GM10248 (cell line): Measurements from ENCODE around the gene SORCS3.

Experiments used
- CTCF ChIA-PET: fragments of 300-600 bp; sonication (Branson Sonifier 250); formaldehyde crosslinking; extraction: SDS; loops from one replicate; lab custom pipeline; 2021; ENCODE audit warnings: antibody characterized with exemption; lab: Yijun Ruan, JAX
- POLR2A ChIA-PET: fragments of 350-650 bp; sonication (Branson Sonifier 250); formaldehyde crosslinking; extraction: SDS; loops from one replicate; lab custom pipeline; 2020; ENCODE audit warnings: antibody characterized with exemption; lab: Yijun Ruan, JAX
- DNase-seq: peaks from one replicate; pipeline ENCODE4 v3.0.0; 2012; ENCODE audit errors: extremely low spot score
- TF ChIP-seq, protein P1 (sequence below): IDR thresholded peaks from 2 replicates; pipeline ENCODE4 v1.5.1; 2012; ENCODE audit warnings: mild to moderate bottlenecking, low read depth; ENCODE audit errors: extremely low read depth, missing control alignments, control extremely low read depth

The SORCS3 gene

DNA sequence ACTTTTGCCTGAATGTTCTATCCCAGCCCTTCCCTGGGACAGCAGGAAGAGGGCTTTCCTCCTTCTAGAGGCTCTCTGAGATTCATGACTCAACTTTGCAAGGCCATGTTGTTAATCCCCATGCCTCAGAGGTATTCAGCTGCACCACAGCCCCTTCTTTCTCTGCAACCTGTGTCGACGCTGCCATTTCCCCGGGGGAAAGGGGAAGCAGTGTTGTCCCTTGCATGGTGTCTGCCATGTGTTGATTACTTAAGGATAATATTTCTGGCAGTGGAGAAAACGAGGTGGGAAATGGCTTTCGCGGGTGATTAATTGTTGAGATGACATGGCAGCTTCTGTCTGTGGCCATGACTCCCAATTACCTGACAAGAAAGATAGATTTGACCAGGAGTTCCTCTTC lies 133.1 kb downstream of the SORCS3 start:
- ChIA-PET CTCF (no interaction called here), POLR2A (no interaction called here)
- DNase-seq, result no peak
- TF ChIP-seq, protein P1, sequence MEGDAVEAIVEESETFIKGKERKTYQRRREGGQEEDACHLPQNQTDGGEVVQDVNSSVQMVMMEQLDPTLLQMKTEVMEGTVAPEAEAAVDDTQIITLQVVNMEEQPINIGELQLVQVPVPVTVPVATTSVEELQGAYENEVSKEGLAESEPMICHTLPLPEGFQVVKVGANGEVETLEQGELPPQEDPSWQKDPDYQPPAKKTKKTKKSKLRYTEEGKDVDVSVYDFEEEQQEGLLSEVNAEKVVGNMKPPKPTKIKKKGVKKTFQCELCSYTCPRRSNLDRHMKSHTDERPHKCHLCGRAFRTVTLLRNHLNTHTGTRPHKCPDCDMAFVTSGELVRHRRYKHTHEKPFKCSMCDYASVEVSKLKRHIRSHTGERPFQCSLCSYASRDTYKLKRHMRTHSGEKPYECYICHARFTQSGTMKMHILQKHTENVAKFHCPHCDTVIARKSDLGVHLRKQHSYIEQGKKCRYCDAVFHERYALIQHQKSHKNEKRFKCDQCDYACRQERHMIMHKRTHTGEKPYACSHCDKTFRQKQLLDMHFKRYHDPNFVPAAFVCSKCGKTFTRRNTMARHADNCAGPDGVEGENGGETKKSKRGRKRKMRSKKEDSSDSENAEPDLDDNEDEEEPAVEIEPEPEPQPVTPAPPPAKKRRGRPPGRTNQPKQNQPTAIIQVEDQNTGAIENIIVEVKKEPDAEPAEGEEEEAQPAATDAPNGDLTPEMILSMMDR, result no peak

- TF ChIP-seq, protein P1, result no peak
- no peak for DNase-seq
- ChIA-PET POLR2A (no interaction called here), CTCF (interaction anchor here (1.2 kb wide), 1 partner anchor 12 kb away, joined by 4 read pairs; no protein-coding TSS in a partner anchor)
These were observed 136.2 kb downstream of the SORCS3 start for GRCh38 chr10:104777086-104777799.

DNA sequence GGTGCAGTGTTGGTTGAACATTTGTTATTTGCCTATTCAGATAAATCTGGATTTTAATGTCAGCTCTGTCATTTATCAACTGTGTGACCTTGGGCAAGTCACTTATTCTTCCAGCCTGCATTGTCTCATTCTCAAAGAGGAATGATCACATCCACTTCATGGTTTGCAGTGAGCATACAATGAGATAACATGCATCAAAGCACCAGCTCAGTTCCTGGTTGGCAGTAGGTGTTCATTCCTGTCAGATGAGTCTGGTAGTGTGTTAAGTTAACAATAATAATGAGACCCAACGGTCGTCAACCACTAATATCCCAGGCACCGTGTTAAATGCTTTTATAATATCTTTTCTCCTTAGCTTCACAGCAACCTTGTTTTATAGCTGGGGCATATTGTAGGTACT lies 137.3 kb downstream of the SORCS3 start:
- TF ChIP-seq, protein P1, result no peak
- ChIA-PET CTCF (interaction anchor here (1.2 kb wide), 1 partner anchor 13 kb away, joined by 4 read pairs; no protein-coding TSS in a partner anchor), POLR2A (no interaction called here)
- DNase-seq, result no peak

DNA sequence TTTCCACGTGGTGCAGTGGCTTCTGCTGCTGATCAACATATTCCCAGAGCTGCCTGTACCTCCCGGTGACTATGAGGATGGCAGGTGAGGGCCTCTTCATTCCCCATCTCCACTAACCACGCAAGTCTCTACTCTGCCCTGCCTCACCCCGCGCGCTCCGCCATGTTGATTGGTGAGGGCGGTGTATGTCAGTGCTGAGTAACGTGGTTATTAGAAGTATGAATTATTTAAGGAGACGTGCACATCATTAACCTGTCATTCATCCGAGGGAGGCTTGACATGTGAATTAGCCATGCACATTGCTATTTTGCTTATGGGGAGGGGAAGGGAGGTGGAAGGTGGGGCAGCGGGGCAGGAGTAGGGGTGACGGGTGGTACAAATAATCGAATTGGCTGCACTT lies 138.6 kb downstream of the SORCS3 start:
- TF ChIP-seq, protein P1, result no peak
- CTCF ChIA-PET, result no interaction called here

DNA sequence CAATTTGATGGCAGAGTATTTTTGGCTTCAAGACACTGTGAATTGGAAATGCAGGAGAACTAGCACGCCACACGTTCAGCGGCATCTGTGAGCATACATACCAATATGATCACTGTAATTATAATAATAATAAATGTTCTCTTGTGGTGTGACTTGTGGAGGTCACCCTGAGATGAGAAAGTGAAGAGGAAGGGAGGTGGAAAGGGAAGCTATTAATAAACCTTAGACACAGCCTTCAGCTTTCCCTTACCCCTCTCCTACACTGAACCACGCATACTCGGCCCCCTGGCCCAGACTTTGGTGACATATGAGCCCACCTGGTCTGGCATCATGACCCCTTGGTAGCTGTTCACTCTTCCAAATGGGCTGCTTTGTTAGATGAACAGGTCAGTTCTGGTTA lies 139.1 kb downstream of the SORCS3 start:
- ChIA-PET POLR2A (no interaction called here), CTCF (no interaction called here)
- no peak for DNase-seq
- TF ChIP-seq, protein P1, result no peak

More for the DNA sequence above, 138.6 kb downstream of the SORCS3 start:
- POLR2A ChIA-PET, result no interaction called here
- no peak for DNase-seq

- CTCF ChIA-PET, result no interaction called here
These were observed 140.0 kb downstream of the SORCS3 start for GRCh38 chr10:104780946-104781595.

More at GRCh38 chr10:104780946-104781595, 140.0 kb downstream of the SORCS3 start:
- POLR2A ChIA-PET, result no interaction called here
- no peak for DNase-seq
- TF ChIP-seq, protein P1, result no peak
